AG20443 (cell line): ENCODE data around the gene MCRS1.
A peak's percentile ranks its signal among the peaks of the same experiment; 100 is the strongest.
"Not testable (repeated sequence)": the region's sequence is repeated elsewhere in the genome, so short reads cannot be mapped to it uniquely, and the experiment has no call there.

Source experiments
- DNase-seq: peaks from one replicate; pipeline ENCODE4 v3.0.0; 2012; ENCODE audit warnings: low spot score, mixed read lengths

MCRS1 gene

DNA sequence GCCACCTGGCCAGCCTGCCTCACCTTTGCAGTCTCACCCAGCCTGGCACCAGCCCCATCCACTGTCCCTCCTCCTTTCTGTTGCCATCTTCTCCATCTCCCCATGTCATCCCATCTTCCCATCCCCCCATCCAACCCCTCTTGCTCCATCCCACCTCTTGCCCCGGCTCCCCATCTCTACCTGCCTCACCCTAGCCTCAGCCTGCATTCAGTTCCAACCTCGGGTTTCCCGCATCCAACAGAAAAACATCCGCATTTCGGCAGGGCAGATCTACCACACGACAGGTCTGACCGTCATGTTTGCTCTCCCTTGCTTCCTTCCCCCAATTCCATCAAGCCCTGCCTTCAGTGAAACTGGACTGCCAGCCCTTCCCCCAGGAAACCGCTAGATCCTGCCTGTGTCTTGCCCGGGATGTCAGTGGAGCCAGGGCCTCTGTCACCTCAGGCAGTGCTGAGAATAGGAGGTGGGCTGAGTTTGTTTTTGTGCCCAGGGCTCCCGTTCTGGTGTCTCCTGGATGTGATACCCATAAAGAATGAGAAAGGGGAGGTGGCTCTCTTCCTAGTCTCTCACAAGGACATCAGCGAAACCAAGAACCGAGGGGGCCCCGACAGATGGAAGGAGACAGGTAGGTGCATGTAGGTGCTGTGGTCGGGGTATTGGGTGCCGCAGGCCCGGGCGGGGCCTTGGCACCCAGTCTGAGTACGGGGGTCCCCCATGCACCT lies 26.6 kb downstream of the MCRS1 start:
- no peak for DNase-seq

- no peak for DNase-seq
Observed at GRCh38 chr12:49540229-49541139, 27.5 kb downstream of the MCRS1 start.

DNA sequence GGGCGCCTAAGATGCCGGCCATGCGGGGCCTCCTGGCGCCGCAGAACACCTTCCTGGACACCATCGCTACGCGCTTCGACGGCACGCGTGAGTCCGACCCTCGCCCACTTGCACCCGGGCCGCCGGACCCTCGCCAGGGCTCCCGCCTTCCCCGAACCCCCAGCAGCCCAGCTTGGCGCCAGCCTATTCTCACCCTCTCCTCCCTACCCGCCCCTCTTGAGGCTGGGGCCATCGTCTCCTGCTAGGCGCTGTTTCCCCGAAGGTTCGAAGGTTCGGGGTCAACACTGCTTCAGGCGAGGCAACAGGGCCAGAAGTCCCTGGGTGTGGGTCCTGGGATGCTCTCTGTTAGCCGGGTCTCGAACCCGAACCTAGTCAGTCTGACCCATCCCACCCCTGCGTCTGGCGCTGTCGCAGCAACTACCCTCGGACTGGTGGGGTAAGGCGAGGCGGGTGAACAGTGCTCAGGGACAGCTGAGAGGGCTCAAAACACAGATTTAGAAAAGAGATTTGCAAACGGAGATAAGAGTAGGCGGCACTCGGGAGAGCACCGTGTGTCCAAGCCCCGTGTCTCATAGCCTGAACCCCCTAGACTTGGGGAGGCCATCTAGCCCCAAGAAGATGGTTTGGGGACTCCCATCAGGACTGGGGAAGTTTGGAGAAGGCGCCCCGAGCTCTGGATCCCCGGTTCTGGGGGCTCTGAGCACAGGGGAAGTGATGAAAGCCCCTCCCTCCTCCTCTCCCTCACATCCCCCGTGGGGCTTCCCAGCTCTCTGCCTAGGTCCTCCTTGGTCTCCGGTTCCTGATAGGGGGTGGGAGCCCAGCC lies 28.3 kb downstream of the MCRS1 start:
- no peak for DNase-seq

- DNase-seq = peak; percentile 94
Observed at GRCh38 chr12:49538510-49539403, 29.2 kb downstream of the MCRS1 start, which contains the start of gene KCNH3. KCNH3 (plus strand) TSS chr12:49539030; CDS start chr12:49539417, 387 bp downstream.

- DNase-seq = no peak
Observed at GRCh38 chr12:49537752-49538509, 30.0 kb downstream of the MCRS1 start.

- DNase-seq = no peak
Observed at GRCh38 chr12:49537231-49537751, 30.7 kb downstream of the MCRS1 start.

DNA sequence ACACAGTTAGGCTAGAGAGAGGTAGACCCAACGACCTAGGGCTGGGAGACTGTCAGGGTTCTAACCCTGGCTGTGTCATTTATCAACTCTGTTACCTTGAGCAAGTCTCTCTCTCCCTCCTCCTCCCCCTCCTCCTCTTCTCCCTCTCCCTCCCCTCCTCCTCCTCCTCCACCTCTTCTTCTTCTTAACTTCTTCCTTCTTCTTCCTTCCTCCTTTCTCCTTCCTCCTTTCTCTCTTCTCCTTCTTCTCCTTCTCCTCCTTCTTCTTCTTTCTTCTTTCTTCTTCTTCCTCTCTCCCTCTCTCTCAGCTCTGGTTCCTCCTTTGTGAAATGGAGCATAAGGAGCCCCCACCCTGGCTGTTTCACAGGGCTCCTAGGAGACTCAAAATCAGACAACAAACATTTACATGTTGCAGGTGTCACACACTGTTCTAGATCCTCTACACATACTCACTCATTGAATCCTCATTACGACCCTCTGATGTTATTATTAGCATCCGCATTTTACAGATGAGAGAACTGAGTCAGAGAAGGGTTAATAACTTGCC lies 31.3 kb downstream of the MCRS1 start:
- no peak for DNase-seq

DNA sequence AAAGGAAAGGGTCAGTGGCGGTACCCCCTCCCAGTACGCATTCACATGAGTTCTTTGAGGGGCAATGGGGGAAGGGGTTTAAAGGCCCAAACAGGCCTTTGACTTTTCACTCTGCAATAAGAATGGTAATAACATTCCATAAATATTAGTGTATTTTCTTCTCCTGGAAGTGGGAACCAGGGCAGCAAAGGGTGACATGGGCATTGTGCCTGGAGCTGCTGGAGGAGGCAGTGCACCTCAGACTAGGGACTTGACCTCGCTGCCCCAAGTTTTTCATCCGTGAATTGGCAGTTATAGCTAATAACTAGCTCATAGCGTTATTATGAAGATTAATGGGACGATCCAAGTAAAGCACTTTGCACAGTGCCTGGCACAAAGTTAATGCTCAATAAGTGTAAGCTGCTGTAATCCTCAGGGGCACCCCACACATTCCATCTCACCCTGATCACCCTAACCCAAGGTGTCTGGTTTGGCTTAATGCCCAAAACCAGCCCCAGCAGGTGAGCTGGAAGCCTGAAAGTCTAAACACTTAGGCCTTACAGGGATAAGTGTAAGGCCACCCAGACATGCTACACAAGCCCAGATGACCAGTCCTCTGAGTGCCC lies 31.9 kb downstream of the MCRS1 start:
- no peak for DNase-seq

DNA sequence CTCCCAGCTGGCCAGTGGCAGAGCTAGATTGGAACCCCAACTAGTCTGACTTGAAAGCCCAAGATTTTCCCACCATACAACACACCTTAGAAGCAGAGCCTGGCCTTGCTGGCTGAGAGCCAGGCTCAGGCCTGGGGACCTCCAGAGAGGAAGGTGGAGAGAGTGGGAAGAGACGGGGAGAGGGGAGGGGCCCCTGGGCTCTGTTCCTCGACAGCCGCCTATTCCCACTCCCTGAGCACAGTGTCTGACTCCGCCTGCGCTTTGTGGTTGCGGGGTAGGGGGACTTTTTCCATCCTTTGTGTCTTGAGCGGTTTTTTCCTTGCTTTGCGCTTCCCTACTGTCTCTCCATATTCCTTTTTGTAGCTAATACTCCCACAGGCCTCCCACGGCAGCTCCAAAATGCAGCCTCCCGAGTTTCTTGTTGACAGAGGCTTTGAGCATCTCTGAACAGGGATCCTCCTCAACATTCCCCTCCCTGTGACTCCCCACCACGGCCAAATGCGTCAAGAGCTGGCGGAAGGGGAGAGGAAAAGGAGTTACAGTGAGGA lies 33.1 kb downstream of the MCRS1 start:
- no peak for DNase-seq

DNA sequence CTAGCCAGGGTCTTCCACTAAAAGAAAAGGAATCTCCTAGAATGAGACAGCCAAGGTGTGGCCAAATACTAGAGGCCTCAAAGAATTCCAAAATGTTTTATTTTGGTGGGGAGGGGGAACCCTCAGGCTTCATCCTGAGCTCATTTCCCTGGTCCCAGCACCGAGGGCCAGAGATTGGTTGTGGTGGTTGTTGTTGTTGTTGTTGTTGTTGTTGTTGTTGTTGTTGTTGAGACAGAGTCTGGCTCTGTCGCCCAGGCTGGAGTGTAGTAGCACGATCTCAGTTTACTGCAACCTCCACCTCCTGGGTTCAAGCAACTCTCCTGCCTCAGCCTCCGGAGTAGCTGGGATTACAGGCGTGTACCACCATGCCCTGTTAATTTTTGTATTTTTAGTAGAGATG lies 33.8 kb downstream of the MCRS1 start:
- not testable (repeated sequence) for DNase-seq

GRCh38 chr12:49533331-49533730 lies 34.6 kb downstream of the MCRS1 start:
- no peak for DNase-seq

DNA sequence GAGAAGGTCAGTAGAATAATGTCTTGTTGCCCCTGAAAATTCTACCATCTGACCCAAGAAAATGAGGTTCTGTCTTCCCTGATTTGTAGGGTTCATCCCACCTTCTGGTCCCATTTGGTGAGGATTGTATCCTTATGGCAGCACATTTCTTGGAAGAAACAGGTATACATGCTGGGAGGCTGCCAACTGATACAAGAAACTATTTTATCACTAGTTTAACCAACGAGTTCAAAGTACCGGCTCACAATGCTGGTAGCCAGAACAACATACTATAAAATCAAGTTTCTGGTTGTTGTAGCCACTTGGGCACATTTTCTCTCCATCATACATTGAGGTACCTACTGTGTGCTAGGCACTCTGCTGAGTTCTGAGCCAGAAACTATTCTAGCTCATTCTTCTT lies 36.2 kb downstream of the MCRS1 start:
- no peak for DNase-seq

- DNase-seq = no peak
Observed at GRCh38 chr12:49529414-49529813, 38.5 kb downstream of the MCRS1 start.

DNA sequence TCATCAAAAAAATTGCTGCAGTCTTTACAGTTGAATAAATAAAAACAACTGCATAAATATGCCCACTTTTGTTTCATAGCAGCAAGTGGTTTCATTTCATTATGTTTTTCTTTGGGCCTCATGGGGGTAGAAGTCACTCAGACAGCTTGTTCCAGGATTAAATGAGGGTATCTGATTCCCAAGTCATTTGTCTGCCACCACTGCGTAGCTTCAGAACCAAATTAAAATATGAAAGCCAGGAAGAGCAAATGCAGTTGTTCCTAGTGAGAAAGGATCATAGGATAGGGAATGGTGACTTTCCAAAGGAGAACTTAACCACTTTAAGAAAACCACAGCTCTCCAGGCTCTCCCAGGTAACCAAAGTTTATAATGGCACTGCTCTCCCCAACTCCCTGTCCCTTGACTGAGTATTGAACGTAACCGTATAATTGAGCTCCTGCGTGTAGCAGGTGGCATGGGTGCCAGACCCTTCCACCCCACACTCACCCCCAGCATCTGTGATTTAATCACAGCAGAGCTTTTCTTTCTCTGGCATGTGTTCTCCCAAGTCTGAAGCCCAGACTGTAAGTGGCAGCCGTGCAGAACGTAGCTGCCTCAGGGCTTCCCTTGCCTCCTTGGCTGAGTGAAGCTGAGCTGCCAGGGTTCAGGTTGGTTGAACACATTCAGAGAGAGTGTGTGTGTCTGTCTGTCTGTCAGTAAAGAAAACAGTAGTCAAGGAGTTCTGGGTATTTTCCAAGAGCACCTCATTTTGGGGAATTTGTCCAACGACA lies 40.4 kb downstream of the MCRS1 start:
- no peak for DNase-seq

- DNase-seq = no peak
Observed at GRCh38 chr12:49525942-49526341, 42.0 kb downstream of the MCRS1 start.

- DNase-seq = no peak
Observed at GRCh38 chr12:49524660-49525324, 43.1 kb downstream of the MCRS1 start.

GRCh38 chr12:49521389-49521788 lies 46.6 kb downstream of the MCRS1 start:
- DNase-seq = no peak

DNA sequence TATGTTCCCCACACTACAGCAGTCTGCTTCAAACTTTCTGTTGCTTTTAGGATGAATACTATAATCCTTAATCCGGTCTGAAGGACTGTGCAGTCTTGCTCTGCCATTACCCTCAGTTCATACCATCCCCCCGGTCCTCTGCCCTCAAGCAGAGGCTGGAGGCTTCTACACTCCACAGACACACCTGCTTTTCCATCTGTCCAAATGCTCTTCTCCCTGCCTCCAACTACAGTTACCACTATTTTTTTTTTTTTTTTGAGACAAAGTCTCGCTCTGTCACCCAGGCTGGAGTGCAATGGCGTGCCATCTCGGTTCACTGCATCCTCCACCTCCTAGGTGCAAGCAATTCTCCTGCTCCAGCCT lies 48.4 kb downstream of the MCRS1 start:
- no peak for DNase-seq
